Nephron (organoid): ENCODE data around the gene GABRB1.
A peak's percentile ranks its signal among the peaks of the same experiment; 100 is the strongest.

Source experiments
- H3K27ac Mint-ChIP-seq, 3 experiments: 2 replicates each; pipeline ENCODE4 v1.8.0; 2020; ENCODE audit warnings: mixed read lengths in 3 of 3, mild to moderate bottlenecking in 2 of 3, moderate library complexity in 1 of 3
- H3K27me3 Mint-ChIP-seq: 2 replicates; pipeline ENCODE4 v1.8.0; 2021; ENCODE audit warnings: low read depth, mild to moderate bottlenecking, moderate library complexity, mixed read lengths
- H3K36me3 Mint-ChIP-seq: 2 replicates; pipeline ENCODE4 v1.8.0; 2020; ENCODE audit warnings: low read depth, mixed read lengths
- H3K4me1 Mint-ChIP-seq: 2 replicates; pipeline ENCODE4 v1.8.0; 2020; ENCODE audit warnings: mixed read lengths
- H3K4me3 Mint-ChIP-seq, 3 experiments: 2 replicates each; pipeline ENCODE4 v1.8.0; 2020; ENCODE audit warnings: mild to moderate bottlenecking in 3 of 3, mixed read lengths in 3 of 3, moderate library complexity in 2 of 3
- H3K9me3 Mint-ChIP-seq: 2 replicates; pipeline ENCODE4 v1.8.0; 2020; ENCODE audit warnings: mixed read lengths
- TF ChIP-seq, protein P1 (sequence below), 3 experiments: fragments of 200-600 bp; sonication (generic); IDR thresholded peaks; one replicate each; pipeline ENCODE4 v1.5.0; 2021; ENCODE audit warnings: antibody characterized with exemption in 3 of 3; ENCODE audit not compliant: unreplicated experiment in 3 of 3

The GABRB1 gene

DNA sequence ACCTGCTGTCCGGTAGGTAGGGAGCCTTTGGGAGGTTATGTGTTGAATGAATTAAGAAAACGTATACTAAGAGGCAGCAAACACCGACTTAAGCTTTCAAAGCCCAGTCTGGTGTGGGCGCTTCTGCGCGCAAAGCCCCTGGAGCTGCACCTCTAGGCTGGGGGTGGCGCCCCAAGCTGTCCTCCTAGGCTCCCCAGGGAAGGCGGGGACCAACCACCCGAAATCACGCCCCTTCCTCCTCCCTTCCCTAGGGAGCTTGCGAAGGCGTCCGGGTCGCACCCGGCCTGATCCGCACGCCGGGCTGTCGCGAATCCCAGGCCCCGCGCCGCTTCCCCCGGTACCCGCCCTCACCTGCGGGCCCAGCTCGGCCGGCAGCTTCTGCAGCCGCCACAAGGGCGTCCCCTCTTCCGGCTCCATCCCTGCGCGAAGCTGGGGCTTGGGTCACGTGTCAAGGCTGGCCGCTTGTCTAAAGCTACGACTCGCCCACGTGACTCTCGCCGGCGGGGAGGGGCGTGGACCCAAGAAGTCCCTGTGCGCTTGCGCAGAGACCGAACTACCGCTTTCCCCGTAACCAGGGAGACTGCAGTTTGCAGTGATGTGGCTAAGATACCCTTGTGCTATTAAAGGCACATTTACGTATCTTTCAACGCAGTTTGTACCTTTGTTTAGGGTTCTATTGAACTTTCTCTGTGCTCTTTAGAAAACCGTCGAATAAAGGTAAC is 432.0 kb downstream of the GABRB1 start, which contains the start of gene COMMD8:
COMMD8 (minus strand) TSS at position 468 of the 722 bp plus-strand sequence; CDS start at position 417, 51 bp downstream.
- H3K27me3 Mint-ChIP-seq: no peaks in the 10 kb centered on the region
- H3K4me3 Mint-ChIP-seq: peak within 1 kb of the TSS; percentile 86 to 92 (median 90)
- peaks cover 26% of the 10 kb centered on the region for H3K4me1 Mint-ChIP-seq
- H3K27ac Mint-ChIP-seq: peak within 1 kb of the TSS; percentile 54 to 91 (median 79)
- peaks cover 20% of the 10 kb centered on the region for H3K36me3 Mint-ChIP-seq
- H3K9me3 Mint-ChIP-seq: no peaks in the 10 kb centered on the region
- TF ChIP-seq, protein P1, sequence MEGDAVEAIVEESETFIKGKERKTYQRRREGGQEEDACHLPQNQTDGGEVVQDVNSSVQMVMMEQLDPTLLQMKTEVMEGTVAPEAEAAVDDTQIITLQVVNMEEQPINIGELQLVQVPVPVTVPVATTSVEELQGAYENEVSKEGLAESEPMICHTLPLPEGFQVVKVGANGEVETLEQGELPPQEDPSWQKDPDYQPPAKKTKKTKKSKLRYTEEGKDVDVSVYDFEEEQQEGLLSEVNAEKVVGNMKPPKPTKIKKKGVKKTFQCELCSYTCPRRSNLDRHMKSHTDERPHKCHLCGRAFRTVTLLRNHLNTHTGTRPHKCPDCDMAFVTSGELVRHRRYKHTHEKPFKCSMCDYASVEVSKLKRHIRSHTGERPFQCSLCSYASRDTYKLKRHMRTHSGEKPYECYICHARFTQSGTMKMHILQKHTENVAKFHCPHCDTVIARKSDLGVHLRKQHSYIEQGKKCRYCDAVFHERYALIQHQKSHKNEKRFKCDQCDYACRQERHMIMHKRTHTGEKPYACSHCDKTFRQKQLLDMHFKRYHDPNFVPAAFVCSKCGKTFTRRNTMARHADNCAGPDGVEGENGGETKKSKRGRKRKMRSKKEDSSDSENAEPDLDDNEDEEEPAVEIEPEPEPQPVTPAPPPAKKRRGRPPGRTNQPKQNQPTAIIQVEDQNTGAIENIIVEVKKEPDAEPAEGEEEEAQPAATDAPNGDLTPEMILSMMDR (IDR thresholded peaks at IDR 0.05; ENCODE audit: unreplicated experiment in 3 of 3): peak; percentile 35 to 46 (median 35)

DNA sequence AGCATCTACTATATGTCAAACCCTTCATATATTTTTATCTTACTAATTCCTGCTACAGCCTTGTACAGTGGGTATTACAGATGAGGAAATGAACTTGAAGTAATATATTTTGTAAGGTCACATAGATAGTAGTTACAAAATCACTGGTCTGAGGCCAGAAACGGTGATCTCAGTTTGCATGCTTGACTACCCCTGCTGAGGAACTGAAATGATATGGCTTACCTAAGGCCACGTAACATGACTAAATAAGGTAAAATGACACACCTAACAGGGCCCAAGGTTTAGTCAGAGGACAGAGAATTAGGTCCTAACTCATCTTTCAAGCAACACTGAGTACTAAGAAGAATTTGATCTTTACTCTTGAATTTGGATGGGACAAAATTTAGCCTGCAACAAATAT is 433.6 kb downstream of the GABRB1 start:
- Mint-ChIP-seq H3K4me3 (peak overlapping the region in 1 of 3 experiments; percentile 27), H3K27me3 (no peaks in the 10 kb centered on the region), H3K27ac (peak overlapping the region in 2 of 3 experiments; percentile 26 to 74), H3K36me3 (peaks cover 6% of the 10 kb centered on the region), H3K9me3 (no peaks in the 10 kb centered on the region), H3K4me1 (peaks cover 32% of the 10 kb centered on the region)
- TF ChIP-seq, protein P1 (IDR thresholded peaks at IDR 0.05; ENCODE audit: unreplicated experiment in 3 of 3): no peak

DNA sequence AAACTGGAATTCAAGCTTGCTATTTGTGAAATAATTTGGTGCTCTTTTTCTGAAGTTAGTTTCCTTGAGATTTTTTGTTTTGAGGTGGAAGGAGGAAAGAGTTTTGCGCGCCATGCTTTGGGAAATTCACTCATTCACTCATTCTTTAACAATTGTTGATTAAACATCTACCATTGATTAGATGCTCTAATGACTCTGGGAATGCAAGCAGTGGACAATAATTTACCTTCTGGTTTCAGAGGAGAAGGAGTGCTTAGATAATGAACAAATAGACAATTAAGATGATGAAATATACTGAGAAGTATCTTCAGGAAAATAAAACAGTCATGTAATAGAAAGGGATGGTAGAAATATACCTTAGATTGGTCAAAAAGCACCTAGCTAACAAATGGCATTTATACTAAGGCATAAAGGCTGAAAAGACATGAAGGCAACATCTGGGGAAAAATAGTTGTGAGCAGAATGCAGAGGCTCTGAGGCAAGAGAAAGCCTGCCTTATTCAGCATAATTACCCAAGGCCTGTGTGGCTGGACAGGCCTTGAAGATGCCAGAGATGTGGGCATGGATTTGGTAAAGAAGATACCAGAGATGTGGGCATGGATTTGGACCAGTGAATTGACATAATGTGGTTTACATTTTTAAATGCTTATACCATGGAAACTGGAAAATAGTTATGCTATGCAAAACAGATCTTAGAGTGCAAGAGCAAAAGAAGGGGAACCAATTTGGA is 434.9 kb downstream of the GABRB1 start:
- peaks cover 29% of the 10 kb centered on the region for H3K4me1 Mint-ChIP-seq
- no peak overlapping the region for H3K4me3 Mint-ChIP-seq
- no peaks in the 10 kb centered on the region for H3K36me3 Mint-ChIP-seq
- TF ChIP-seq, protein P1 (IDR thresholded peaks at IDR 0.05; ENCODE audit: unreplicated experiment in 3 of 3): no peak
- no peaks in the 10 kb centered on the region for H3K27me3 Mint-ChIP-seq
- H3K27ac Mint-ChIP-seq: peak overlapping the region; percentile 58 to 74 (median 70)
- H3K9me3 Mint-ChIP-seq: no peaks in the 10 kb centered on the region

GRCh38 chr4:47468706-47469365 is 437.5 kb downstream of the GABRB1 start:
- Mint-ChIP-seq H3K9me3 (no peaks in the 10 kb centered on the region), H3K27me3 (no peaks in the 10 kb centered on the region), H3K4me3 (no peak overlapping the region), H3K27ac (peak overlapping the region; percentile 4 to 59 (median 12)), H3K4me1 (peaks cover 7% of the 10 kb centered on the region), H3K36me3 (no peaks in the 10 kb centered on the region)
- TF ChIP-seq, protein P1 (IDR thresholded peaks at IDR 0.05; ENCODE audit: unreplicated experiment in 3 of 3): no peak

DNA sequence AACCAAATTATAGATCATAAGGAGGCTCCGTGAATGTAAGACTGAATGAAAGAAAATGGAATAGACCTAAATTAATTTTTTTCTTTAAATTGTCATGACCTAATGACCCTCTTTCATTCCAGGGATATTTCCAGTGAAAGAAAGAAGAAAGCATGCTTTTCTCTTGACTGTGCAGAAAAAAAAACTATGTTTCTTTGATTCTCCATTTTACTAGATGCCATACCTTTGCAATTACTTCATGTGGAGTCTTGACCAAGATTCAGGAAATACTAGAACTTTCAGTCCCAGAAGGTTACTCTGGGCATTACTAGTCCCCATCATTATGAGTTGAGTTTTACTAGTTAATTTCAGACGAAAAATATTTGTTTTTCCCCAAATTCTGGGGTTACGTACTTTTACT is 438.6 kb downstream of the GABRB1 start:
- H3K36me3 Mint-ChIP-seq: no peaks in the 10 kb centered on the region
- no peak overlapping the region for H3K27ac Mint-ChIP-seq
- H3K9me3 Mint-ChIP-seq: no peaks in the 10 kb centered on the region
- H3K4me3 Mint-ChIP-seq: no peak overlapping the region
- no peaks in the 10 kb centered on the region for H3K27me3 Mint-ChIP-seq
- TF ChIP-seq, protein P1 (IDR thresholded peaks at IDR 0.05; ENCODE audit: unreplicated experiment in 3 of 3): no peak
- H3K4me1 Mint-ChIP-seq: peaks cover 6% of the 10 kb centered on the region
